Stimulated activated CD8-positive, alpha-beta memory T cell treated with anti-CD3 and anti-CD28 coated beads, Interleukin-4, amount 100 ng/mL, for 24 hours (primary cell): ENCODE results near the gene THRB.

Experiments used
- DNase-seq: peaks from one replicate; pipeline ENCODE4 v3.0.0-alpha.2; 2020; ENCODE audit warnings: low read depth

The THRB gene

DNA sequence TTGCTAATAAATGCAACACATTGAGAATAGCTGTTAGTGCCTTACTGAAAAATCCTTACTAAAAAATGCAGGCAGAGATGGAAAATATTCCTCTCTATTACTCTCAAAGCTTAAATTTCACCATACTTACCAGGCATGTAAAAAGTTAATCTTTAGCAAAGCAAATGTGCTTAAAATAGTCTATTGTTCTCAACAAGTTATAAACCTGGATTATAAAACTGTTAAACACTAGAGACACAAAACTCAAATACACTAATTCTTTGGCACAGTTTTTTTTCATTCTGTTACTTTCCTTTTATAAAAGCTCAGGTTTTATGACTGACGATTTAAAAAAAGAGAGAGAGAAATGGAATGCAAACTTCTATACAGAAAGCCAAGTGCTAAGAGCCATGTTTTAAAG is 119.8 kb downstream of the THRB start:
- DNase-seq = no peak

DNA sequence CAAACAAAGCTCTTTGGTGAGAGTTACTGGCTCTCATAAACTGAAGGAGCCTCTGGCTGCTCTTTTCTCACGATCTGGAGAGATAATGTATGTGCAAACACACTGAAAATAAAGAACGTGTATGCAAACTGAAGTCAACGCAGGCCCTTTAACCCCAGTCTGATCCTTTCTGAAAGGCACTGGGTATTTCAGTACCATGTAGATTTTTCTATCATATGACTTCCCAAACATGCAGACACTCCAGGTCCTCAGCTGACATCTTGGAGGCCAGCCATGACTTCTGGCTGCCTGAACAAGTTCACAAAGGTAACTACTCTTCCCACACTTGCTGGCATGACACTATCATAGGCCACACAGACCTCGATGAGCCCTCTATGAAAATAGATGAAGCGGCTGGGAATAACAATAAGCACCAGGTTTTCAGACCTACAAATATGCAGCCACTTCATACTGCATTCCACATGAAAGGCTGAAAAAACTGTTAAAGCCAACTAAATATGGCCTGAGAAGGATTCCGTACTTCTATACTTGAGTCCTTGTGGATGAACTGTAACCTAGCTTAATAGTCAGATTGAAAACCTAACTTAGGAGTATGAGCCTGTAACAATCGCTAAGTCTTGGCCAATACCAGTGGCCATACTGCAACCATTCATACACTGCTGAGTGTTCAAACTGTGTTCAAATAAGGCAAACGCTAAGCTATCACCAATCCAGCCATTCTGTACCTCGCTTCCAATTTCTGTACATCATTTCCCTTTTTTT is 121.3 kb downstream of the THRB start:
- DNase-seq = no peak

DNA sequence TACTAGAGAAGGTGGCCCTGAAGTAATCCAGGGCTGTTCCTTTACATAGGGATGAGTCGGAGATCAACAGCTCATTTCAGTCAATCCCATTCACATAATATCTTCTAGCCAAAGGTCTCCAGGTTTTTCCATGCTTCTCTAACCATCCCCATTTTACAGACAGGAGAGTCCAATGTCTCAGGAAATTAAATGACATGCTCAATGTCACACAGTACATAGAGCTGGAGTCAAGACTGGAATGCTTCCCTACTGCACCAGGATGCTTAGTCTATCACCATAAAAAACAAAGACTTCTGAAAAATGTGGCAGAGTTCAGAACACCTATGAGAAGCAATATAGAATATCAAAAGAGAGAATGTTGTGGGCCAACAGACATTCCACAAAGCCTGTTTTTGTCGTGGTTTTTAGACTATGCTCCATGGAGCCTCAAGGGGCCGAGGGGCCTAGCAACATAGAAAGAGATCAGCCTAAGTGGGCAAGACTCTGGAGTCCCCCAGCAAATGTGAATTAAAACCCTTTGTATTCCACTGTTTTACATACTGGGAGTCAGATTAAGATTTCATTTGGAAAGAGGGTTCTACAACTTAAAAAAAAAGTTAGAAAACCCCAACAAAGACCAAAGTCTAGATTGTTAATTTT is 122.0 kb downstream of the THRB start:
- no peak for DNase-seq

DNA sequence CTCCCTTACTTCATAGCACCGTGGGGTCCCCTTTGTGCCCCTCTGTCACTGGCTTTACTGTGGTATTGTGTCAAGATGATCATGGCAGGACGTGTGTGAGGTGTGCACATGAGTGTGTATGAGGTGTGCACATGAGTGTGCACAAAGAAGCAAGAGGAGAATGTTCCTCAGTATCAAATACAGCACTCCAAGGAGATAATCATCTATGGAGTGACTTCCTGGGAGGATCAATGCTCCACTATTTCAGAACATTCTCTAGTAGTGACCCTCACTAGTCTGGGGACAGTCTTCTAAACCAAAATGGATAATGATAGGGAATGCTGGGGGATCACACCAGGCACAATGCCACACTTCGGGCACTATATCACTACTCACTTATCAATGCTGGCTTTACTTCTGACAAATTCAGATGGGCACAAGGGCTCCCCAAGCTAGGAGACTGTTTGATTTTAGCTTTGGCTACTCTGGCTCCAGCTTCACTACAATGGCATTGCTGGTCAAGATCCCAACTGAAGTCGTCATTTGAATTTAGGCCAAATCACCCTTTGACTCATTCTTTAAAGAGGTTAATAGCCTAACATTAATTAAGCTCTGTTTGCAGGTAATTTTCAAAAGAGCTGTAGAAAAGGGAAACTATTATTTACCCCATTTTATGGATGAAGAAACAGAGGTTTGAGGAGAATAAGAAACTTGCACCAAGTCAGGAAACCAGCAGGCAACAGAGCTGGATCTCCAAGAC is 124.1 kb downstream of the THRB start:
- DNase-seq = no peak

DNA sequence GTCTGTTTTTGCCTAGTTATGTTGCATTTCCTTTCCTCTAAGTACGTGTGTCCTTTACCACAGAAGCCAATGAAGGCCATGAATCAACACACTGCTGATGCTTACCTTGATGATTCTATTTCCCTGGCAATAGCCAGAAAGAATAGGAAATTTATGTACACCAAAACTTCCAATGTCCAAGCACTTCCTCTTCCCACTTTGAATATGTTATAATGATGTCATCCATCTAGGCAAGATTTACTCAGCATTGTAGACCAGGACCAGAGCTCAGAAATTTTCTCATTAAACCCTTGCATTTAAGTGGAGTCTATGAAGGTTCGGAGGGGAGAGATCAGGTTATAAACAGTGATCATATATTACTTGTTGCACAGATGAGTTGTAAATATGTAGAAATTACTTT is 126.0 kb downstream of the THRB start:
- no peak for DNase-seq

DNA sequence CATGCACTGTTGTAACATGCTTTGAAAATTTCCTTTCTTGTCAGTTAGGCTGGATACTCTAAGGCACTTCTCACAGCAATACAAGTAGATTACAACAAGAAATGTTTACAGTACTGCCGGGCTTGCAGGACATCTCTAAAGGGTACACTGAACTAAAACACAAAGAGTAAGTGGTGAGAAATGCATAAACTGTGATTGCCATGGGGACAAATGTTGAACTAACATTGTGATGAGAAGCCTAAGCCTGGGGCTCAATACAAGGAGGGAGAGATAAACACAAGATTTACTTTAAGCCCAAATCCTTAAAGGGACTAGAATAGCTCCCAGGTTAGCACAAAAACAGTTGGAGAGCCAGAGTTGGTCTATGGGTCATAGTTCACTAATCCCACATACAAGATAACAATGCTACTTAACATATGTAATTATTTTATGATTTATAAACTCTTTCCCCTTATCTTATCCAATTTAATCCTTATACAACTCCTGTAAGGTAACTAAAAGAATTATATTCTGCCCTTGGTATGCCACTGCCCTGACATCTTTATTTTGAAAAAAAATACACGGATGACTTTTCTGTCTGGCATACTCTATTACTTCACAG is 126.9 kb downstream of the THRB start:
- no peak for DNase-seq

DNA sequence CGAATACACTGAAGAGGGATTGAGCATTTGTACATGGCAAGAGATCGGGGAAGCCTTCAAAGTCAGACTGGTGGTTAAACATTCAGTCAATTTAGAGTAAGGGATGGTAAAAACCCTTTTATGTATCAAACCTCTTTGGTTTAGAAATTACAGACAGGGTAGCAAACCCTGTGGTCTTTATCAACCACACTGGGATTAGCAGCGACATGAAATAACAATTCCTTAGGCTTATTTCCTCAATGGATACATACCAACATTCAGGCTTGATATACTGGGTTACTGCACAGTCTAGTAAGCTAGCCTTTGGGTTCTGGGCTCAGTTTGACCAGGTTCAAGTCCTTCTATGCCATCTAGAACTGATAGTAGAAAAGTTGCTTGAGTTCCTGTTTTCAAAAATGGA is 127.4 kb downstream of the THRB start:
- no peak for DNase-seq

DNA sequence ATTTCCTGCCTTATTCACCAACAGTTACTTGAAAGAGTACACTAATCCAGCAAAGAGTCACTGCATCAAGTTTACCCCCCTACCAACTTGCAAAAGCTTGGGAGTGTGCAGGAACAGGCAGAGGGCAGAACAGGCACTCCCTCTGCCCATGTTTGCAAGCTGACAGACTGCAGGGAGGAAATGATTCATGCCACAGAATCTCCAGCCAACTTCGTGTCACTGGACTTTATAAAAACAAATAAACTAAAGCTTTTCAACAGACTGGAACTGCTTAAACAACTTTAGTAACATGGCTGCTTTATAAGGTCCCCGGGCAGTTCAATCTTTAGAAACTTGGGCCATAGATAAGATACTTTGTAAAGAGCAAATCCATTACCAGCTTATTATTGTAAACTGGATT is 129.5 kb downstream of the THRB start:
- DNase-seq = no peak

DNA sequence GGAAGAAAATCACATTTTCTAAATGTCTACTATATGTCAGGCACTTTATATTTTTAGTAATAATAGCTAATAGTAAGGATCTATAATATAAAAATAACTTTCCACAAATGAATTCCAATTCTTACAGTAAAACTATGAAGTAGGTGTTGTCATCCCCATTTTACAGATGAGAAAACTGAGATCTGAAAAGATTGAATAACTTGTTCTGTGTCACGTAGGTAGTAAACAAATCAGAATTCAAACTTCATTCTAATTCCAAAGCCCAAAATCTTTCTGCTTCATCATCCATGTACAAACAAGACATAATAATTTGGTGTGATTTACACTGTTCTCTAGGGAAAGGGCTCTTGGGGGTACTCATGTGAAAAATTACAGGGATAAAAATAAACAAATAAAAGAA is 130.3 kb downstream of the THRB start:
- no peak for DNase-seq

DNA sequence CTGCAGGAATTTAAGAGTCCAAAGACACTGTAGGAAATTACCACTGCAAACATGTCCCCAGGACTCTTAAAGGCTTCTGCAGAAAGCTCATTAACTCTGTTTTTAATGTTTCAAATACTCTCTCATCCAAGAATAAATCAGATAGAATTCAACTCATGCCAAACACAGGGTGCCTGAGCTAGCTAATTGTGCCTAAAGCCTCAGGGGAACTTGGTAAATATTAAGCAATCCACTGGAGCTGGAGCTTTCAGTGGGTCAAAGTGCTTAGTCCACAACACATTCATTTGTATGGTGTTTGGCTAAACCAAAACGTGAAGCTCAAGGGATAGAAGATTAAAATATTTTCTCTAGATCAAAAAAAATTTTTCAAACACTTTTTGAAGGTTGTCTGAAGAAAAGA is 131.4 kb downstream of the THRB start:
- DNase-seq = no peak

DNA sequence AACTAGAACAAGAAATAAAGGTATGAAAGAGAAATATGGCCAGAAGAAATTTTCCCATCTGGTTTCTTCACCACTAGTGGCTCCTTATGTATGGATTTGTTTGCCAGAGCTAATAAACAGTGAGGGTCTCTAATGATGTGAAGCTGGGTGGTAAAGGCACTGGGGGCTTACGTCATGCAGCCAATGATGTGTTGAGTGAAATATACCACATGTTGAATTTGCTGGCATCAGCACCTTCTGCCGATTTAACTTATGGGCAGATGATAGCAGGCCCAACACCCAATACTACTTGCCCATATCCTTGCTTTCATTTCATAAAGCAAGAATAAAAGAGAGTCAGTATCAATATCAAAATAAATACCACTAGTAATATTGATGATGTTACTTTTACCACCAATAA is 133.0 kb downstream of the THRB start:
- DNase-seq = no peak

DNA sequence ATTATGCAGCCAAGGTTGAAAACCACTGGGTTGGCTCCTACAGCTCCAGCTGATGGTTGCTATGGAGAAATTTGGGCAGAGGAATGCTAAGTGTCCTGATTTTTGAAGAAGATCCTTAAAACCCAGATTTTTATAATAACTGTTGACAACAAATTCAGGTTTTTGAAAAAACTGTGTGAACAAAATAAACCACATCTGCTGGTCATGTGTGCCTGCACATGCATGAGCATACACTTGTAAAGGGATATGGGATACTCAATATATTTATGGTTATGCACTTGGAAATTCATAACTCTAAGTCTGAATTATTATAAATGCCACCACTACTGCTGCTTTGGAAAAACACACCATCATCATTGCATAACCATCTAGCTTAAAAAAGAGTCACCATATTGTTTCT is 133.7 kb downstream of the THRB start:
- no peak for DNase-seq

DNA sequence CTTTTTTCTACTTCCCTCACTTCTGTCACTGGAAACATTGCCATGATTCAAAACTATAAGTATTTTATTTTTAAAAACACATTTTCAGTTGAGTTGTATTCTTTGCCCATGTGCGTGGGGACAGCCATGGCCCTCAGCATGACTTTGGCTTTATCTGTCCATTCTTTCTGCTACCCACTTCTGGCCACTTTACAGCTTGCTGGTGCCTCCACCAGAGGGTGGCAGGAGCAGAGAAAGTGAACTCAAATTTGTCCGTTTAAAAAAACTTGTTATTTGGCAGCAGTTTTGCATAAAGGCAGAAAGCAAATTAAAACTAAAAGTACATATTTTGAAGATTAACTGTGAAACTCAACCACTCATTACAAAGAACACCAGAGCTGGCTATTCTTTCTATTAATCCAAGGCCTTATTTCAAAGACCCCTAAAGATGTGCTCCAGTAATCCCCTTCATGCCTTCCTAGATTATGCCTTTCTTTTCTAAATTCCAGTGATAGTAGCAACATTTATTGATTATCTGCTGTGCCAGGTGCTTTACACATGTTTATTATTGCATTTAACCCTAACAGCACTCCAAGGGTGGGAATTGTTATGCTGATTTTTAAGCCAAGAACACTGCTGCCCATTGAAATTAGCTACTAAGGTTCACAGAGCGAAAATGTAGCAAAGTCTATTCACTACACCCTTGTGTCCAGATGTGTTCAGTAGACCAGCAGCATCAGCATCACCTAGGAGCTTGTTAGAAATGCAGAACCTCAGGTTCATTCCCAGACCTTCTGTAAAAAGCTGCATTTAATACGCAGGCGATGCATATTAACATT is 134.8 kb downstream of the THRB start:
- DNase-seq = no peak

DNA sequence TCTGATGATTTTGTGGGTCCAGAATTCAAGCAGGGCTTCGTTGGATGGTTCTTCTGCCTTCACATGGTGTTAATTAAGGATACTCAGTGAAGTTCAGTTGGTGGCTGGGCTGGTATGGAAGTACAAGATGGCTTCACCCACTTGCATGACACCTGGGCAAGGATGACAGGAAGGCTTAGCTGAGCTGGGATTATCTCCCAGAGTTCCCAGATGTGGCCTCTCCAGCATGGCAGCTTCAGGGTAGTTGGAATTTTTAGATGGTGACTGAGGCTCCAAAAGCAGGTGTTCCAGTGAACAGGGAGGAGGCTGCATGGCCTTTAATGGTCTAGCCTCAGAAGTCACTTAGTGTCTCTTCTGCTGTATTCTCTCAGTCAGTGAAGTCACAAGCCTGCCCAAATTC is 135.5 kb downstream of the THRB start:
- no peak for DNase-seq

DNA sequence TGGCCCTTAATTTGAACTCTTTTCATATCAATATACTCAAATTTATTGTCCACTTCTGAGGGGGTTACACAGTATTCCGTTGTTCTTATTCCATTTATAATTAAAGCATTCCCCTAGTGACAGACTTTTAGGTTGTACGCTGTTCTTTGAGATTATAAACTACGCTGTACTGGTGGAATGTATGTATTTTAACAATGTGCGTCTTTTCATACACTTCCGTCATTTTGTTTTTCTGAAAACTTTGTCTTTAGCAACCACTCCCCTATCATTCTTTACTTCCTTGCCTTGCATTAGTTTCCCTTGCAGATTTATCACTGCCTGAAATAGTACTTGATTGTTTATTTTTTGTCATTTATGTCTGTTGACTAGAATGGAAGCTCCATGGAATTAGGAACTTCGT is 137.0 kb downstream of the THRB start:
- no peak for DNase-seq

DNA sequence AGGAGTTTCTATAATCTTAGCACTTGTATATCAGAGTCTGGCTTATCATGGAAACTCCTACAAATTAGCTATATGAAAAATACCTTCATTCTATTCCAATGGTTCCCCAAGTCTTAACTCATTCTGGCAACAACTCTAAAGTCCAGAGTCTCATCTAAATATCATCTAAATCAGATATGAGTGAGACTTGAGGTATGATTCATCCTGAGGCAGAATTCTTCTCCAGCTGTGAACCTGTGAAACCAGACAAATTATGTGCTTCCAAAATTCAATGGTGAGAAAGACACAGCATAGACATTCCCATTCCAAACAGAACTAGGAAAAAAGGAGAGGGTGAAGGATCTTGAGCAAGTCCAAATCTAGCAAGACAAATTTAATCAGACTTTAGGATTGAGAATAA is 138.8 kb downstream of the THRB start:
- DNase-seq = no peak

DNA sequence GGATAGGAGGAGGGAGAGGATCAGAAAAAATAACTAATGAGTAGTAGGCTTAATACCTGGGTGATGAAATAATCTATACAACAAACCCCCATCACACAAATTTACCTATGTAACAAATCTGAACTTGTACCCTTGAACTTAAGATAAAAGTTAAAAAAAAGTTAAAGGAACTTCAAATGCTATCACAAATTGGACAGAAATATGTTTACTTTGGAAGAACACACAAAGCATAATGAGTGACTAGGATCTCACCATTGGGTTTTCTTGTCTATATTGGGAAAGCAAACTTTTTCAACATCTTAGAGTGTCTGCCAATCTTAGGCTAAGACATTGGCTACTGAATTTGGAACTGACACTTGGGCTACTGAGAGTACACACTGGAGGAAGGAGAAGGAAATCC is 140.4 kb downstream of the THRB start:
- no peak for DNase-seq

DNA sequence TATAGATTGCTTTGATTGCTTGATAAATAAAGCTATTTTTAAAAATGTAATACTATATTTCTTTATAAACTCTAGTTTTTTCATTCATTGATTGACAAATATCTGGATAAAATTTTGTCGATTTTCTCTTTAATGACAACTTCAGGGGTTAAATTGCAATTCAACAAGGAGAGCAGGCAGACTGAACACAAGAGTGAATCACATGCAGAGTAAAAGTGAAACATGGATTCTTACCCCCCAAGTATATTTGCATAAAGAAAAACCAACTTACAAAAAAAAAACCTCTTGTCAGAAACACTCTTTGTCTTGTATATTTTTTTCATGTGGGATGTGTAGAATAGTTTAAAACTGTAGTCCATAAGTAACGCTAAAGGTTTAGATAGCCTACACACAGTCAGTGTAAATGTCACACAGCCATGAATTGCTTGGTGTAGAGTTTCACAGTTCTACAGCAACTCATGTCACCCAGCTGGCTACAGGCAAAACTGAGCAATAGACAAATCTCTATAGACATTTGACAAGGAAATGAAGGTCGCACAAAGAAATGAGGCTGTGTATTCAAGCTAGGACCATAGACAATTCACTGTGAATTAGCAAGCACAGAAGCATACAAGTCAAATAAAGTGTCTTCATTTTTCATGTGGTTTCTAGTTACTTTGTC is 141.6 kb downstream of the THRB start:
- no peak for DNase-seq

DNA sequence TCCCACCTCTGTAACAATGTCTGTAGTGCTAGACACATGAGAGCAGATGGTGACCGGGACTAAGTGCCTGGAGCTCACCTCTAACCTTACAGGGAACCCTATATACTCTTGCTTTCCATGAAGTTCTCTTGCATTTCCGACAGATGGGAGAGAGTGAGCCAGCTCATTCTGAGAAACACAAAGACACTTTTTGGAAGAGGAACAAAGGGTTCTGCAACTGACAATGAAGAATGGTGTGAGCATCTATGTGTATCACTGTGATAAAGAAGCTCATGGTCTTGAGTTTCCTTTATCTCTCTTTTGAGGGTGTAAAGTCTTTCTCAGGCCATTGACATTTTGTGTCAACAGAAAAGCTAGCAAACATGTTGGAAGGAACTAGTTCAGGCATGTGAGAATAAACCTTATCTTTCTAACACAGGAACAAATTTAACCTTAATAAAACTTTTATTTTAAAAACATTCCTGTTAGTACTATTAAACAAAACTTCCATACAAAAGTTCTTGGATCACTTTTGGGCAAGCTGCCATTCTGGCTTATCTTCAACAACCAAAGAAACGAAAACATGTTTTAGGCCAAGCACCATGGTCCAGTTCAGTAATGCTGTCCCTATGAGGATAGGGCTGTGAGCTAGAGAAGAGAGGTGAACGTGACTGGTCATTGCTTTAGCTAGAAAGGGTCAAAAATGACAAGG is 142.7 kb downstream of the THRB start:
- DNase-seq = no peak

DNA sequence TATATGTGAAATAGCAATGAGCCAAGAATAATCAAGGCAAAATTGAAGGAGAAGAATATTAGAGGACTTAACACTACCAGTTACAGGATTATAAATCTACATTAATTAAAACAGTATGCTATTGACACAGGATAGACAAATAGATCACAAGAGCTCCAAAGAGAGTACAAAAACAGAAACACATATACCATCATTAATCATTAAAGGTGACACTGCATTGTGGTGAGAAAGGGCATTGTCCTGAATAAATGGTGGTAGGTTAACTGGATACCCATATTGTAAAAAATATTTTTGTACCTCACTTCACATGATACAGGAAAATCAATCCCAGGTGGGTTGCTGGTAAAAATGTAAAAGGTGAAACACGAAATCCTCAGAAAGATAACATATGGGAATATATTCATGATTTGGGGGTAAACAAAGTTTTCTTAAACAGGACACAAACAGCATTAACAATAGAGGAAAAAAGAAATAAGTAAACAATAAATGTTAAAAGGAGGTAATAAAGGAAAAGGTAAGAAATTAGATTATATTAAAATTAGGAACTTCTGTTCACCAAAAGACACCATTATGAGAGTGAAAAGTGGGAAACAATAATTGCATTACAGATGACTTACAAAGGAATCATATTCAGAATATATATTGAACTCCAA is 145.2 kb downstream of the THRB start:
- DNase-seq = no peak
